Putamen (tissue), 1 donor: ENCODE results near the gene INTS11.
A peak's percentile ranks its signal among the peaks of the same experiment; 100 is the strongest.

ENCODE experiments used
- DNase-seq: peaks from one replicate; pipeline ENCODE4 v3.0.0-alpha.2; 2016; ENCODE audit warnings: low spot score

INTS11 gene

GRCh38 chr1:1285102-1285571 lies 39.3 kb downstream of the INTS11 start:
- no peak for DNase-seq

DNA sequence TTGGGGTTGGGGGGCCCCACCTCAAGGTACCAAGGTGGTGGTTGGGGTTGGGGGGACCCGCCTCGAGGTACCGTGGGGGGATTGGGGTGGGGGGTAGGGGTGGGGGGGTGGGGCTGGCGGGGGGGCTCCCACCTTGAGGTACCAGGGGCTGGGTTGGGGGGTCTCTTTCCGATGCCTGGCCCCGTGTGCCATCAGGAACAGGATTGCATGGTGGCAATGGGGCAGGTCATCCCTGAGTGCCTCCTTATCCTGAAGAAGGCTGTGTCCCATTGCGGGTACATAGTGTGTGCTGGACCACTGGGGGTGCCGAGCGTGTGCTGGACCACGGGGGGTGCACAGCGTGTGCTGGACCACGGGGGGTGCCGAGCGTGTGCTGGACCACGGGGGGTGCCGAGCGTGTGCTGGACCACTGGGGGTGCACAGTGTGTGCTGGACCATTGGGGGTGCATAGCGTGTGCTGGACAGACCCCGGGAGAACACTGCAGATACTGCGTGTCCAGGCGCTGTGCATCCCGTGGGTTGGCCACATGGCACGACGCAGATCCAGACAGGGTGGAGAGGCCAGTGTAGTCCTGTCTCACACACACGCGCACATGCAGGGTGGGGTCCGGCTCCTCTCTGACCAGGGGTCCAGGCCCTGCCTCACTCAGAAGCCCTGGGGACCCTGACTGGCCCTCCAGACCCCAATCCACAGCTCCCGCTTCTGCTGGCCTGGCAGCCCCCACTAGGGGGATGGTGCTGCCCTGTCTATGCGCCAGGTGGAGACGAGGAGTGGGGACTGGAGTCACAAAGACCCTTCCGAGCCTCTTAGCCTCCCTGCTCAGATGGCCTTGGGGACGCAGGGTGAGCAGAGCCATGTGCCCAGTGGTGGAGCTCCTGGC lies 40.0 kb downstream of the INTS11 start:
- no peak for DNase-seq

DNA sequence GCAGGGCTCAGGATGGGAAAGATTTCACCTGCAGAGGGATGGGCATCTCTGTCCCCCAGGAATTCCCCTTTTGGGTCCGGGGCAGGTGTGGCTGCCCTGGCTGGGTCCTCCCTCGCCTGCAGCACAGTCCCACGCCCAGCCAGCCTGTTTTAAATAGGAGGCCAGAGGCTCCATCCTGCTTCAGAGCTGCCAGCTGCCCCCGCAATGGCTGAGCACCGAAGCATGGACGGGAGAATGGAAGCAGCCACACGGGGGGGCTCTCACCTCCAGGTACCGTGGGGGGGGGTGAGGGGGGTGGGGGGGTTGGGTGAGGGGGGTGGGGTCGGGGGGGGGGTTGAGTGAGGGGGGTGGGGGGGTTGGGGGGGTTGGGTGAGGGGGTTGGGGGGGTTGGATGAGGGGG lies 40.6 kb downstream of the INTS11 start:
- DNase-seq = no peak

DNA sequence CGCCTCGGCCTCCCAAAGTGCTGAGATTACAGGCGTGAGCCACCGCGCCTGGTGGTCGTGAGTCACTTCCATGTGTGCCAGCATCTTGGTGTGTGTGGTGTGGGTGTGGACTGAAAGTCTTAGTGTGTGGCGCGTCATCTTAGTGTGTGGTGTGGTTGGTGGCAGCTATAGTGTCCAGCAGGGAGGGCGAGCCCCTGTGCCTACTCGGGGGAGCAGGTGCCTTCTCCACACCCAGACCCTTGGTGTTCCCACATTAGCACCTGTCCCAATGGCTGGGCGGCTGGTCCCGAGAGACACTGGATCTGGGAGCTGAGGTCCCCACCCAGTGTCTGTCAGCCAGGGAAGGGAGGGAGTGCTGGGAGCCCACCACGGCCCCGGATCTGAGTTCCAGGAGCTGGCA lies 41.5 kb downstream of the INTS11 start:
- no peak for DNase-seq

DNA sequence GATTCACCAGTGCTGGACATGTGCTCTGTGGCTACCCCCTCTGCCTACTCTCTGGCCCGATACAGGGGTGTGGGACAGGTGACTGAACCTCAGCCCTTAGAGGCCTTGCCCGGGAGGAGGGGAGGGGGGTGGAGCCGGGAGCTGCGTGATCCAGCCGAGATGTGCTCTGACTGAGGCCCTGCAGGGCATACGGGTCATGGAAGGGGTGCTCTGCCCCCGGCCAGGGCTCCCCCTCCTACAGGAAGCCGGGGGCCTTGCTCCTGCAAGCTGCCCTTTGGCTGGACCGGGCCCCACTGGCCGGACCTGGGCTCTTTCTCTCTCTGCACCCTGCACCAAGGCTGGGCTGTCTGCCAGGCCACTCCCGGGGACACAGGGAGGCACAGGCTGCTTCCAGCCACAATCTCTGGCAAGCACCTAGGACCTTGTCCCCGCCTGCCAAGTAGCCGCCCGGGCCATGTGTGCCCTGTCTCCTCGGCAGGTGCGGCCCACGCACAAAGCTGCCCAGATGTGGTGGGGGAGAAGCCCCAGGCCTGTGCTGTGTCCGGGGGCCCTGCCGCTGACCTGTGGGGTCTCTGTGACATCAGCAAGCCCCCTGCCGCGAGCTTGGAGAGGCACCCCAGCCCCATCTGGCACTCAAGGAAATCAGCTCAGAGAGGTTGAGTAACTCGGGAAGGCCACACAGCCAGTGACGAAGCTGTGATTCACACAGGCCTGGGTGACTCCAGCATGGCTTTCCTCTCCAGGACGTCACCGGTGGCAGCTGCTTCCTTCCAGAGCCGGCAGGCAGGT lies 42.7 kb downstream of the INTS11 start:
- DNase-seq = no peak

DNA sequence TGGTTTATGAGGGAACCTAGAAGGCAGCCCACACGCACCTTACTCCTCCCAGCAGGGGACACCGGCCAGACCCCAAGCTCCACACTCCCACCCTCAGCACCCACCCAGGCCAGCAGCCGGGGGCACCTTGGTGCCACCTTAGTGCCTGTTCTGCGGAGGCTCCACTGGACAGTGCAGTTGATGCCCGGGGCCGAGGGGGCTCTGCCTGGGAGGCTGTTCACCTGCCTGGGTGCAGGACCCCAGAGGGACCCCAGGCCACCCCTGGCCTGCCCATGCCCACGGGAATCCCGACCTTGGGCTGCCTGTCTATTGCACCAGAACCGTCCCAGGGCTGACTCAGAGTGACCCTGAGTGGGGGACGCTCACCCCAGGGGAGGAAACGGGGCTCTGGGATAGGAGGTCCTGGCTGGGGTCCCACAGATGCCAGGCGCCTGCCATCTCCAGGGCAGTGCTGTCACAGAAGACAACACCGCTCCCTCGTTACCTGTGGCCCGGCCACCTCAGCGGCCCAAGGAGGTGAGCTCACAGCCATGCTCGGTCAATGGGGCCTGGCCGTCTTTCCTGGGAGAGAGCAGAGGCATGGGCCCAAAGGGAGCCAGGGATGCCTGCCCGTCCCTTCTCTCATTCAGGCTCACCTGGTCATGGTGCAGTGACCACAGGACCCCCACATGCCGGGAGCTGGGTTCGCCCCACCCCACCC lies 43.5 kb downstream of the INTS11 start:
- no peak for DNase-seq

DNA sequence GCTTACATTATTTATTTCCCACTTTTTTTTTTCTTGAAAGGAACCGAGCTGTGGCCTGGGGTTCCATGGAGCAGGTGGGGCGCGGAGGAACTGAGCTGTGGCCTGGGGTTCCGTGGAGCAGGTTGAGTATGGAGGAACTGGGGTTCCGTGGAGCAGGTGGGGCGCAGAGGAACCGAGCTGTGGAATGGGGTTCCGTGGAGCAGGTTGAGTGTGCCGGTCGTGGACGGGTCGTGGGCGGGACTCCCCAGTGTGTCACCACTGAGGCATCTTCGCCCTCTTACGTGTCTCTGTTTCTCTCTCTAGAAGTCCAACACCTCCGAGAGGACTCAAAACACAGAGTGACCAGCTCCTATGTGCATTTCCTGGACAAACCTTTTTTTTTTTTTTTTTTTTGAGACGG lies 45.4 kb downstream of the INTS11 start:
- DNase-seq = no peak

- no peak for DNase-seq
Measured at GRCh38 chr1:1278620-1279019, 45.8 kb downstream of the INTS11 start.

DNA sequence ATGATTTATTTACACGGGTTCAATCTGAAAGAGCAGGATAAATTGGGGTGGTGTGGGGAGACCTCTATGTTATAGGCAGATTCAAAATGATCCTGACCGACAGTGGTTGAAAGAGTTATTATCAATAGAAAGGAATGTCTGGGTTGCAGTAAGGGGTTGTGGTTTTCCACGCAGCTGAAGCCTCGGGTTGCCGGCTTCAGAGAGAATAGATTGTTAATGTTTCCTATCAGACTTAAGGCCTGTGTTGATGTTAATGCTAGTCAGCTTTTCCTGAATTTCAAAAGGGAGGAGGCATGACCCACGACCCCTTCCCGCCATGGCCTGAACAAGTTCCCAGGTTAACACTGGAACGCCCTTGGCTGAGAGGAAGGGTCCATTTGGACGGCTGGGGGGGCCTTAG lies 48.6 kb downstream of the INTS11 start:
- DNase-seq = no peak

GRCh38 chr1:1274931-1275431 lies 49.5 kb downstream of the INTS11 start:
- DNase-seq = no peak

DNA sequence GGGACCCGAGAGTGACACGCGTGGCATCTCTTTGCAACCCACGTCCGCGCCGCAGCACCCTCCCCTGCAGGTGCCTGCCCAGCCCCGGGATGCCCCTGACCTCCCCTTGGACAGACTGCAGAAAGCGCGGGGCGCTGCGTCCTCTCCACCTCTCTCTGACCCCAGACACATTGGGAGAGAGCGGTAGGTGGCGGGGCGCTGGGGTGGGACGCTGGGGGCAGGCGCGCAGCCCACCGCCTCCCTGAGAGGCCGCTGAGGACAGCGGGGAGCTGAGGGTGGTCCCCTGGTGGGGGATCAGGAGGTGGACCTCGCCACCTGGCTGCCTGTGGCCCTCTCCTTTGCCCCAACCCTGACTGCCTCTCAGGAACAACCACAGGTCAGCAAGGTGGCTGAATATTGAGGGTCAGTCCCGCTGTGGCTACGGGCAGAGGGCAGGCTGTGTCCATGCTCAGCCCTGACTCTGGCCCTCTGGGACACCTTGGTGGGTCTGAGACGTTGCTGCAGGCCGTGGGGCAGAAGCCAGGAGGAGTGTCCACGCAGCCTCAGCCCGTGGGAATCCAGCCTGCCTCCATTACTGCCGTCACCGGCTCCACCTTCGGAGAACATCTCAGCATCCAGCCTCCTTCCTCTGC lies 50.0 kb downstream of the INTS11 start:
- no peak for DNase-seq

DNA sequence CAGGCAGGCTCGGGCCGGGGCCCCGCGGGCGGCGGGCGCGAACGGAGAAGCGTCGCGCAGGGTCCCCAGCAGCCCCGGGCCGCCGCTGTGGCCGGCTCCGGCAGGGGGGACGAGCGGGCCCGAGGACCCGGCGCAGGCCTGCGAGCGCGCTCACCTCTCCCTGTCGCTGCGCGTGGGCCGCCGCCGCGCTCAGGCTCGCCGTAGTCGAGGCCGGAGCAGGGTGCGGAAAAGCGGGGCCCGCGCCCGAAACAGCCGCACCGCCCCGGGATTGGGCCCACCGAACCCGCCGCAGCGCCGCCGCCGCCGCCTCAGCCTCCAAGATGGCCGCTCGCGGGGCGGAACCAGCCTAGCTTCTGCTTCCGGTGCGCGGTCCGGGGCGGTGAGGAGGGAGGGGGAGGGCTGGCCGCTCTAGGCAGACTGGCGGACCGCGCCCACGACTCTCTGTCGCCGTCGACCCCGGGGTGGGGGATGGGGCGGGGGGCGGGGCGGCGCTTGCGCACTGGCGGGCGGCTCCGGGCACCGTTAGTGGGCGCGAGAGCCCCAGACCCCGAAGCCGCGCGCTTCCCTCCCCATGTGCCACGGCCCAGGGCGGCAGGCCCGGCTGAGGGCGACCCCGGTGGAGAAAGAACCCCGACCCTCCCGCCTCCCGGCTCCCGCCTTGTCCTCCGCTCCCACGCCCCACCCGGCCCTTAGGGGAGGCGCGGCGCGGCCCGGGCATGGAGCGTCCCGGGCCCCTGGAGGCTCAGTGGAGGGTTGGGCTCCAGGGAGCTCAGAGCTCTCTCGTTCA lies 50.8 kb downstream of the INTS11 start, which contains the start of gene UBE2J2:
TSS of gene UBE2J2 (minus strand) at position 343 of the 787 bp plus-strand sequence. CDS start 5,862 bp downstream, outside the sequence.
- DNase-seq = peak; percentile 92

DNA sequence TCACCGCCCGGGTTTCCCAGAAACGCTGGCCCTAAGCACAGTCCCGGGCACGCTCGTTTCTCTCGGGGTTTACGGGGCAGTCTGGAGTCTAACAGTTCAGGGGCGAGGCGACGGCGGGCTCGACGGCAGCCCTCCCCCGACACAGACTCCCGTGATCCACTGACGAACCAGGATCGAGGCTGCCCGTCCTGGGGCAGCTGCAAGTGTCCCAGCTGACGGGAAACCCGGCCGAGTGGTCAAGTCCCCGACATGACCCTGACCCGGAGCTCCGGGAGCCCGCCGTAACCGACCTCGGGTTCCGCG lies 51.3 kb downstream of the INTS11 start:
- DNase-seq = no peak

DNA sequence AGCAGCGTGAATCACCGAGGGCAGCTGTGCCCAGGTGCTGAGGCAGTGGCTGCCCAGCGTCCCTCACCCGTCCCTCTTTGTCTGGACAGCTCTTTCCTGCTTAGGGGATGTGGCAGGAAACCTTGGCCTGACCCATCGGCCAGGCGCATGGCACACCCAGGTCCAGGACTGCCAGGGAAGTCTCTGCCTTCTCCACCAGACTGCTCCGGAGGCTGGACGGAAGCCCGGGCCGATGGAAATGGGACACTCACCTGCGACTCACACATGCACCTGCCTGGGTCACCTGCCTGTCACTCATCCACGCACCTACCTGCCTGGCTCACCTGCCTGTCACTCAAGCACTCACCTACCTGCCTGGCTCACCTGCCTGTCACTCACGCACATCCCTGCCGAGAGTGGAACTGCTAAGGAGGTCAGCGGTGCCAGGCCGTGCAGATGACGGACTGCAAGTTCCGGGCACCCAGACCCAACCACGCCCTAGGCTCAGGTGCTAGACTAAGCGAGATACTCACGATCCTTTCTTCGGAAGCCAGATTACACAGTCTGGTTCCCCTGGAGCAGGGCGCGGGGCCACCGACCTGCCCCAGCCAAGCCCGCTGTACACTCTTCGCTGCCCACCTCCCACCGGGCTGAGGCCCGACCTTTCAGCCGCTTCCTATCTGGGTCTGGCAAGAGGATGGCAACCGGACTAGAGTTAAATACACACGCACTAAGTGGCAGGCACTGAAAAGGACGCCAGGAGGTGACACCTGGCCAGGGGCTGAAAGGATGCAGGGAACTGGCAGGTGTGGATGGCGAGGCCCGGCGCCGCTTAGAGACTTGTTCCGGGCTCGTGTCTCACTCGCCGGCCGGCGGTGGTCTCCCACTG lies 51.9 kb downstream of the INTS11 start:
- no peak for DNase-seq

- no peak for DNase-seq
Measured at GRCh38 chr1:1270813-1271212, 53.6 kb downstream of the INTS11 start.

GRCh38 chr1:1268284-1268682 lies 56.2 kb downstream of the INTS11 start:
- DNase-seq = no peak

DNA sequence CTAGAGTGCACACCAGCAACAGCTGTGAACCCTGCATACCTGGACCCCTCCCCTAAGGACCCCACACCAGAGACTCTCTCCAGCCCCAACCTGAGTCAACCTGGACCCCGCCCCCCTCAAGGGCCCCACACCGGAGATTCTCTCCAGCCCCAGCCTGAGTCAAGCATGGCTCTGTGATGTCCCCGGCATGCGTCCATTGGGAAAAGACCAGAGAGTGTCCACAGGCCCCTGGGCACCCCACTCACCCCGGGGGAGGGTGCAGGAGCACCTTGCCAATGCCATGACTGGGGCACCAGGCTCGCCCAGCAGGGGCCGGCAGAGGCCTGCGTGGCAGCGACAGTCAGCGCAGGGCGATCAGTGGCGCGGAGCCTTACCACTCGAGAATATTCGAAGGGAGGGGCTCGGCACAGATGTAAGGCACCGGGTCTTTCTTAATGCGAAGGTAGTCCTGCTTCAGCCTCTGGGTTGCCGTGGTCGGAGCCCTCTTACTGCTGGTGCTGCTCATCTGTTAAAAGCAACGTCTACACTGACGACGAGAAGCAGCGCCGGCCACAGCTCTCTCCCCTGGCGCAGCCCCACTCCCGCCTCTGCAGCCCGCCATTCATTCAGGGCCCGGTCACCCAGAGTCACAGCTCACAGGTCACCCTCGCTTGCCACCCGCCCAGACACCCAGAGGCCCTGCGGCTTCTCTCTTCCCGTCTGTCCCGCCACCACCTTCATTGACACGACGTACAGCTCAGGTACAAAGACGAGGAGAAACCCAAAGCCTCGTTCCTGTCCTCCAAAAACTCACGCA lies 56.8 kb downstream of the INTS11 start:
- DNase-seq = no peak

GRCh38 chr1:1264868-1265272 lies 59.6 kb downstream of the INTS11 start:
- no peak for DNase-seq

GRCh38 chr1:1264026-1264425 lies 60.4 kb downstream of the INTS11 start:
- DNase-seq = no peak
